RWPE2 (cell line): ENCODE measurements around the gene PDE4D.

Source experiments
- ATAC-seq: fragments of 200-7000 bp; cut with Tn5 transposase; 3 replicates; pipeline ENCODE4 v1.9.1; 2021; ENCODE audit warnings: low read depth
- DNase-seq: peaks from one replicate; pipeline ENCODE4 v3.0.0-alpha.2; 2020; ENCODE audit warnings: low spot score
- H3K27ac ChIP-seq: fragments of 450-650 bp; 2 replicates; pipeline ENCODE4 v1.5.1; 2017; ENCODE audit warnings: mild to moderate bottlenecking; ENCODE audit not compliant: poor library complexity, severe bottlenecking
- H3K27me3 ChIP-seq: fragments of 250-450 bp; sonication (Bioruptor Pico); 2 replicates; pipeline ENCODE4 v1.5.1; 2021; ENCODE audit warnings: mild to moderate bottlenecking, moderate library complexity; ENCODE audit not compliant: insufficient read depth, poor library complexity, severe bottlenecking
- H3K36me3 ChIP-seq: fragments of 250-450 bp; sonication (Bioruptor Pico); 2 replicates; pipeline ENCODE4 v1.5.1; 2020; ENCODE audit warnings: low read depth, mild to moderate bottlenecking, moderate library complexity
- H3K4me1 ChIP-seq: fragments of 250-450 bp; sonication (Bioruptor Pico); 2 replicates; pipeline ENCODE4 v1.5.1; 2021; ENCODE audit warnings: mild to moderate bottlenecking, moderate library complexity; ENCODE audit not compliant: insufficient read depth, poor library complexity, severe bottlenecking
- H3K4me3 ChIP-seq: fragments of 250-450 bp; sonication (Bioruptor Pico); 2 replicates; pipeline ENCODE4 v1.5.1; 2021; ENCODE audit warnings: mild to moderate bottlenecking, moderate library complexity; ENCODE audit not compliant: severe bottlenecking
- H3K9me3 ChIP-seq: fragments of 250-450 bp; sonication (Bioruptor Pico); 2 replicates; pipeline ENCODE4 v1.5.1; 2021; ENCODE audit warnings: mild to moderate bottlenecking, moderate library complexity; ENCODE audit not compliant: severe bottlenecking
- CTCF ChIP-seq: fragments of 450-650 bp; IDR thresholded peaks from one replicate; pipeline ENCODE4 v1.5.1; 2017; ENCODE audit warnings: mild to moderate bottlenecking, moderate library complexity; ENCODE audit not compliant: poor library complexity, severe bottlenecking

PDE4D gene

GRCh38 chr5:59660737-59661136, 232.8 kb downstream of the PDE4D start:
- H3K27ac ChIP-seq = no peak overlapping the region

GRCh38 chr5:59656351-59657254, 236.9 kb downstream of the PDE4D start:
- no peak overlapping the region for H3K27ac ChIP-seq
- H3K36me3 ChIP-seq = 0 out of 2 replicates have a peak, but pooled peaks cover 3% of the 10 kb centered on the region
- no peak for DNase-seq

More at GRCh38 chr5:59660737-59661136, 232.8 kb downstream of the PDE4D start:
- peak; percentile 73 for ATAC-seq
- peaks cover 21% of the 10 kb centered on the region for H3K4me1 ChIP-seq
- no peak overlapping the region for H3K4me3 ChIP-seq
- H3K27me3 ChIP-seq = no peaks in the 10 kb centered on the region
- DNase-seq = no peak
- no peaks in the 10 kb centered on the region for H3K9me3 ChIP-seq
- 0 out of 2 replicates have a peak, but pooled peaks cover 3% of the 10 kb centered on the region for H3K36me3 ChIP-seq
- TF ChIP-seq CTCF = peak; percentile 71

GRCh38 chr5:59655693-59656309, 237.7 kb downstream of the PDE4D start:
- Histone ChIP-seq H3K27me3 (no peaks in the 10 kb centered on the region), H3K27ac (no peak overlapping the region), H3K9me3 (no peaks in the 10 kb centered on the region), H3K4me3 (no peak overlapping the region), H3K4me1 (peaks cover 7% of the 10 kb centered on the region), H3K36me3 (0 out of 2 replicates have a peak, but pooled peaks cover 3% of the 10 kb centered on the region)
- no peak for TF ChIP-seq CTCF
- no peak for DNase-seq
- ATAC-seq = no peak

More at GRCh38 chr5:59656351-59657254, 236.9 kb downstream of the PDE4D start:
- TF ChIP-seq CTCF = no peak
- Histone ChIP-seq H3K4me3 (no peak overlapping the region), H3K27me3 (no peaks in the 10 kb centered on the region), H3K9me3 (no peaks in the 10 kb centered on the region), H3K4me1 (peaks cover 12% of the 10 kb centered on the region)
- ATAC-seq = no peak

- no peak for TF ChIP-seq CTCF
- no peaks in the 10 kb centered on the region for H3K9me3 ChIP-seq
- ATAC-seq = no peak
- no peak overlapping the region for H3K27ac ChIP-seq
- H3K27me3 ChIP-seq = no peaks in the 10 kb centered on the region
- peaks cover 5% of the 10 kb centered on the region for H3K4me1 ChIP-seq
- DNase-seq = no peak
- H3K36me3 ChIP-seq = 0 out of 2 replicates have a peak, but pooled peaks cover 3% of the 10 kb centered on the region
- no peak overlapping the region for H3K4me3 ChIP-seq
Observed at GRCh38 chr5:59654691-59655090, 238.8 kb downstream of the PDE4D start.

- no peak for ATAC-seq
- Histone ChIP-seq H3K36me3 (no peaks in the 10 kb centered on the region), H3K4me3 (no peak overlapping the region), H3K4me1 (peaks cover 5% of the 10 kb centered on the region), H3K9me3 (no peaks in the 10 kb centered on the region), H3K27ac (no peak overlapping the region), H3K27me3 (no peaks in the 10 kb centered on the region)
- TF ChIP-seq CTCF = no peak
- DNase-seq = no peak
Observed at GRCh38 chr5:59652449-59652848, 241.1 kb downstream of the PDE4D start.
